Measurements from ENCODE around the gene RAP1B.
A peak's percentile ranks its signal among the peaks of the same experiment; 100 is the strongest.

The RAP1B gene

DNA sequence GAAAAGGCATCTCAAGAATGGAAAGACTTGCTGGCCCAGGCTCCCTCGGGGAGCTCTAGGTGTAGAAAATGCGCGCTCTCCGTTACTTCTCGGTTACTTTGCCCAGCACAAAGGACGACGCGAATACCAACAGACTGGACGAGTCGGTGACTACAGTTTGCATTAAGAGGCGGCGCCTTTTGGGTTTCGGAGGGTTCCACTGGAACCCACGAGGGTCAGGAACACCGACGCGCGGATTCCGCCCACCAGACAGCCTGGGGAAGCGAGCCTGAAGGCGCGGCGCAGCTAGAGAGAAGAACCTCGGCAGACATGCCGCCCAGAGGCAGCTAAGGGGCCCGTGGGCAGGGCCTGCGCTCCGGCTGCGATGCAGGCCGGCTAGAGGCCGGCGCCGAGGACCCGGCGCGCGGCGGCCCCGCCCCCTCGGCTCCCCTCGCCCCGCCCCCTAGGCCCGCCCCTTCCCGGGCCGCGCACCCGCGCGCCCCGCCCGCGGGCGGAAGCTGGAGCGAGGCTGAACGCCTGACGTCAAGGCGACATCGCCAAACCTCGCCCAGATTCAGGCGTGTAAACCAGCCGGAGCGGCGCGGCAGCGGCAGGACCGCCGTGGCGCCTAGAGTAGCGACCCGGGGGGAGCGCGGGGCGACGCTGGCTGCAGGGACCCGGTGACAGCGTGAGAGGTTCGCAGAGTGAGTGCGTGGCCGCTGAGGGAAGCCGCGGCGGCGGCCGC lies at the start of gene RAP1B:
Gene RAP1B (plus strand): TSS at position 530 of the 724 bp plus-strand sequence. CDS start 37,826 bp downstream, outside the sequence.
- peak; percentile 87 for DNase-seq

DNA sequence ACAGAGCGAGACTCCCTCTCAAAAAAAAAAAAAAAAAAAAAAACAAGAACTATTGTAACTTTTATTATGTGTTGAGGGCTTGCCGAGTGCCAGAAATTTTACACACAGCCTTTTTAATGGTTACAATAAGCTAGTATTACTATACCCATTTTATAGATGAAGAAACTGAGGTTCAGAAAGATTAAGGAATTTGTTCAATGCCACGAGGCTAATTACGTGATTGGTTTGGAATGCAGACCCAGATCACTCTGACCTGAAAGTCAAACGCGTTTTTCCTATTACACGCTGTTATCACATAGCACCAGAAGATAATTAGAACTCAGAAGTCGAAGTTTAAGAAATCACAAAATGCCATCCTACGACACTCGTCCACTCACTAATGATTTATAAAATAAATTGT lies 48.9 kb upstream of the RAP1B start:
- no peak for DNase-seq

GRCh38 chr12:68564166-68564565 lies 46.5 kb upstream of the RAP1B start:
- no peak for DNase-seq

DNA sequence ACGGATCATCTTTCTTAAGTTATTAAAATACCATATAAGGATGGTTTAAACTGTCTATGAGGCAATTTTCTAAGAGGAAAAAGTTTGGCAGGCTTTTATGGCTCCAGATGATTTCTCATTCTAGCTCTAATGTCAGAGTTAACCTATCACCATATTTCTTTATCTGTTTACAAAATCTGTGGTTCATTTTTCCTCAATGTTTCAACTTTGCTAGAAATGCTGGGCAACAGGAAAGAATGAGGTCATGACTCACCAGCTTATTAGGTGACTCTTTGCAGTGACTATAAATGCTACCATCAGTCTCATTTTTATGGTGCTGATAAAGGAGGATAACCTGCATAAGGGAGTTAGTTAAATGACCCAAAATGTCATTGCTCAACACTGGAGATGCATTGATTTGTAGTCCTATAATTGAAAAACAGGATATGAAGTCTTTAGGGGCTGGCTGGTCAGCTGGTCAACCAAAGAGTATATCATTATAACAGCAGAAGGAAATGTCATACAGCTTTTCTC lies 45.3 kb upstream of the RAP1B start:
- DNase-seq: no peak

DNA sequence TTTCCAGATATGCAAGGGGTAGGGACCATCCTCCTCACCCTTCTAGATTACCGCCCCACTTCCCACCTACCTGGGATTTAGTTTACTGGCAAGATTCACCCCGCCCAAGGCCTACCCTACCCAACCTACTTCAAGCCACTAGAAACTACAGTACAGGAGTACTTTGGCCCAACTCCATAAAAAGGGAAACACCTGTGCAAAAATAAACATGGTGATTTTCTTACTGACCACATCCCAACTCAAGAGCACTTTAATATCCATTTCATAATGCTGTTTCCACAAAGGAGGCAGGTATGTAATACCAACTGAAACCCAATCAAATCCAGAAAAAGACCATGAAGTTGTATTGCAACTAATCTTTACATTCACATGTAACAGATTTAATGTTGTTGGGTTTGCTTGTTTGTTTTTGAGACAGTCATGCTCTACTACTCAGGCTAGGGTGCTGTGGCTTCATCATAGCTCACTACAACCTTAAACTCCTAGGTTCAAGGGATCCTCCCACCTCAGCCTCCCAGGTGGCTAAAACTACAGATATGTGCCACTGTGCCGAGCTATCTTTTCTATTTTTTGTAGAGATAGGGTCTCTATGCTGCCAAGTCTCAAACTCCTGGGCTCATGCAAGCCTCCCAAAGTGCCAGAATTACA lies 41.7 kb upstream of the RAP1B start:
- DNase-seq: no peak

DNA sequence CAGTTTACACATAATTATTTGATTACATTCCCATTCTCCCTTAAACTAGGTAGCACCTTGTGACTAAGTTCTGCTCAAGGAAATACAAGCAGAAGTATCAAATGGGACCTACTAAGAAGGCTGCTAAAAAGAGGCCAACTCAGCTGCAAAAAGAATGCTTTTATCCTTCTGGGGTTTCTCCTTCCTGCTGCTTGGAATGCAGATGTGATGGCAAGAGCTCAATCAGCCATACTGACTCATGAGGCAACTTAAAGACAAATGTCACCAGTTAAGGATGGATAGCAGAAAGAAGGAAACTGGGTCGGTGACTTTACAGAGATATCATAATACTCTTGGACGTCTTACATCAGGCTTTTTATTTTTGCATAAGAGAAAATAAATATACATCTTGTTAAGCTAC lies 38.0 kb upstream of the RAP1B start:
- no peak for DNase-seq

- DNase-seq: no peak
These were observed 37.3 kb upstream of the RAP1B start for GRCh38 chr12:68573406-68573805.

- DNase-seq: no peak
These were observed 32.8 kb upstream of the RAP1B start for GRCh38 chr12:68577949-68578348.

GRCh38 chr12:68578765-68579164 lies 31.9 kb upstream of the RAP1B start:
- DNase-seq: no peak

GRCh38 chr12:68579254-68579653 lies 31.4 kb upstream of the RAP1B start:
- no peak for DNase-seq

GRCh38 chr12:68580911-68581310 lies 29.8 kb upstream of the RAP1B start:
- DNase-seq: no peak

- DNase-seq: no peak
These were observed 28.8 kb upstream of the RAP1B start for GRCh38 chr12:68581926-68582325.

DNA sequence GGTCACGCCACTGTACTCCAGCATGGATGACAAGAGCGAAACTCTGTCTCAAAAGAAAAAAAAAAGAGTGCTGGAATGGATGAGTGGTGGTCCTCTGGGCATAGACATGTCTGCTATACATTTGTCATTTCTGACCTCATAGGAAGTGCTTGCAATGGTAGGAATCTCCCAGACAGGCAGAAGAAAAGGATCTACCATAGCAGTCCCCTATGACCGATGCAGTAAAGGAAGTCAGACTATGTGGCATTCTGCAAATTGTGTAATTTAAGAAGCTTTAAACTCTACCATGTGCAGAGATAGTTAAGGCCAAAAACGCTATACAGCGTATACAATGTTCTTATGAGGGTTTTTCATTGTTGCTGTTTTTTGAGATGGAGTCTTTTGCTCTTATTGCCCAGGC lies 24.7 kb upstream of the RAP1B start:
- DNase-seq: no peak

- no peak for DNase-seq
These were observed 23.2 kb upstream of the RAP1B start for GRCh38 chr12:68587448-68587873.

DNA sequence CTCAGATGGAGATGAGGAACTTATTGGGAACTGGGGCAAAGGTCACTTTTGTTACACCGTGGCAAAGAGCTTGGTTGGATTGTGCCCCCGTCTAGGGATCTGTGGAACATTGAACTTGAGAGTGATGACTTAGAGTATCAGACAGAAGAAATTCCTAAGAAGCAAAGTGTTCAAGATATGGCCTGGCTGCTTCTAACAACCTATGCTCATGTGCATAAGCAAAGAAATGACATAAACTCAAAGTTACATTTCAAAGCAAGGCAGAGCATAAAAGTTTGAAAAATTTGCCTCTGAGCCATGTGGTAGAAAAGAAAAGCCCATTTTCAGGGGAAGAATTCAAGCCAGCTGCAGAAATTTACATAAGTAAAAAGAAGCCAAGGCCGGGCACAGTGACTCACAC lies 21.5 kb upstream of the RAP1B start:
- DNase-seq: no peak

- peak; percentile 69 for DNase-seq
These were observed 18.8 kb upstream of the RAP1B start for GRCh38 chr12:68591734-68592418.

DNA sequence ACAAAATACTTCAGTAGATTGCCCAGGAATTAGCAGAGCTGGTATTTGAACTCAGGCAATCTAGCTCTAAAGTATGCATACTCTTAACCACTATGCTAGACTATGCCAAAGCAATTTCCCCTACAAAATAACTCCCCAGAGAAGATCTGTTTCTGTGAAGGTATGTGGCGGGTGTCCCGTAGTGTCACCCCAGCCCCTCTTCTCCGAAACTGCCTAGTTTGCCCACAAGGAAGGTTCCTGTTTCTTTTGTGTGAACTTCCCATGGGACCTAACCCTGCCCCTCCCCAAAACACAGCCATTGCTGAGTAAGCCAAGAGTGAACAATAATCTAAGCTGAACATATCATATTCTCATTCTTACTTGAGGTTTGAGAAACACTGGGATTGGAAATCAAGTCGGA lies 15.5 kb upstream of the RAP1B start:
- no peak for DNase-seq

- no peak for DNase-seq
These were observed 8.9 kb upstream of the RAP1B start for GRCh38 chr12:68601767-68602166.

DNA sequence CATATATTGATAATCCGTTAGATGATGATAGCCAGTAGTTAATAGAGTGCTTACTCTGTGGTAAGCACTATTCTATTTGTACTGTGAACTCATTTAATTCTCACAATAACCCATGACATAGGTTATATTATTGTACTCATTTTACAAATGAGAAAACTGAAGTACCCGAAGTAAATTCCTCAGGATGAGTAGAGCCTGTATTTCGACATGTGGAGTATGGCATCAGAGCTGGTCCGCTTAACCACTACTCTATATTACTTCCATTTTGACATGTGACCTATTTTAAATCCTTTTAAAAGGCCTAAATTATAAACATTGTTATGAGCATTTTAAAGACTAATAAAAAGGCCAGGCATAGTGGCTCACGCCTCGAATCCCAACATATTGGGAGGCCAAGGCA lies 8.0 kb upstream of the RAP1B start:
- no peak for DNase-seq

GRCh38 chr12:68608191-68608590 lies 2.5 kb upstream of the RAP1B start:
- DNase-seq: no peak

DNA sequence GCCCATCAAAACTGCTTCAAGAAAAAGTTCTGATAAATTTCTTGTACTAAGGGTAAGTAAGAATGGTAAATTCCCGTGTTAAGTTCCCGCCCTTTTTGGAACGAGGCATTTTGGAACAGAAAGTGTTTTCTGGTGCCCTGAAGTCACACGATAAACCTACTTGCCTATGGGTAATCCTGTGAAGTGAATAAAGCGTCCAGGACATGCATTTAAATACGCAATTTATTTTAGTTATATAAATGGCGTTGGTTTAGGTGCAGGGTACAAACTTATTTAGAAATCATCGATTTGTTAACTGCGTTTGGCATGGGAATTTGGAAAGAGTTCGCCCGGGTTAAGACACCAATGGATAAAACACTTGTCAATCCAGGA lies 715 bp upstream of the RAP1B start:
- DNase-seq: no peak

DNA sequence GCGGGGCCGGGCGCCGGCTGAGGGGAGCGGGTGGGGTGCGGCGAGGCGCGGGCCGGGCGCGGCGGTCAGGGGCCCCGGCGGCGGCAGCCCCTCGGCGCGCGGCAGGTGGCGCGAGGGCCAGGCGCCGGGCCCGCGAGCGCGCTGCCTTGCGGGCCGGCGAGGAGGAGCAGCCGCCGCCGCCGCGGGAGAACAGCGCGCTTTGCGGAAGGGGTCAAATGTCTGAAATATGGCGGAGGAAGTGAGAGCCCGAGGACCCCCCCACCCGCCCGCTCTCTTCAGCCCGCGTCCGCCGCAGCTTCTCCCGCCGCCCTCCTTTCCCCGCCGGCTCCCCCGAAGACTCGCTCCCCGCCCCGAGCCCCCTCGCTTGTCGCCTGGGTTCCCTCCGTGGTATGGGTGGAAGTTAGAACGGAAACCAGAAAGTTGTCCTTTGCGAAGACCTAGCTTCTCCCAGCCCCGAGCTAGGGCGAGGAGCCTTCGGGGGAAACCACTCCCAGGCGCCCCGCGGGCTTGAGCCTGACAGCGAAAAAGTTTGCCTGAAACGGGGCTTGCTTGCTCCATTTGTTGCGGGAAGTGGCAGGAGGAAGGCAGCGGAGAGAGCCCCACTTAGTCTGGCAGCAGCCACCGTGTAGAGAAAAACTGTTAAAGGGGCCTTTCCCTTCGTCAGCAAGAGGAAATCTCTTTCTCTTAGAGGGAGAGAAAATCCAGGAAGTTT lies 551 bp downstream of the RAP1B start:
- DNase-seq: peak; percentile 24

GRCh38 chr12:68611806-68612160 lies 1.1 kb downstream of the RAP1B start:
- DNase-seq: no peak

Data from NCI-H2171 (cell line).